ENCODE data around the gene GNG13. TPM values are rescaled to one million over a fixed set of nuclear protein-coding genes. Genes with fewer than 3 reads are reported as not detected.

The GNG13 gene
- total RNA-seq, 1 donor from 2014 or later: not detected

DNA sequence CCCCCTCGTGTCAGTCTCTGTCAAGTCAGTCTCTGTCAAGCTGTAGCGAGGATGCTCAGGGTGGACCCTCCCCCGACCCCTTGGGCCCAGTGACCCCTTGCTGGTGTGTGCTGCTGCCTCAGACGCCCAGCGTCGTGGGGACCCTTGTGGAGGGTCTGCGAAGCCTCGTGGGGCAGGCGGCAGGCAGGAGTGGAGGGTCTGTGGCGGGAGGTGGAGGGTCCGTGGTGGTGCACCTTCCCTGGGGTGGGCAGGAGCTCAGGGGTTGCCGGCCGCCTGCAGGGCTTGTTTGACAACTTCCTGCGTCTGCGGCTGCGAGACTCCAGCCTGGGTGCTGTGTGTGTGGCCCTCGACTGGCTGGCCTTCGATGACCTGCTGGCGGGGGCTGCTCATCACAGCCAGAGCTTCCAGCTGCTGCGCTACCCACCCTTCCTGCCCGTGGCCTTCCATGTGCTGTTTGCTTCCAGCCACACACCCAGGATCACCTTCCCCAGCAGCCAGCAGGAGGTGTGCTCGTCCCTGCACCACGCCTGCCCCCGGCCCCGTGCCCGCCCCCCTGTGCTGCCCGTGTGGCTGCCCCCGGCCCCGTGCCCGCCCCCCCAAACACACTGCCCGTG lies 5.6 kb downstream of the GNG13 start:
- H3K9ac ChIP-seq (ENCODE audit: low read length): no peak overlapping the region
- FAIRE-seq: no peak
- no peak for TF ChIP-seq EZH2 (IDR thresholded peaks at IDR 0.05; ENCODE audit: insufficient read depth, low read length)
- TF ChIP-seq, protein P1, sequence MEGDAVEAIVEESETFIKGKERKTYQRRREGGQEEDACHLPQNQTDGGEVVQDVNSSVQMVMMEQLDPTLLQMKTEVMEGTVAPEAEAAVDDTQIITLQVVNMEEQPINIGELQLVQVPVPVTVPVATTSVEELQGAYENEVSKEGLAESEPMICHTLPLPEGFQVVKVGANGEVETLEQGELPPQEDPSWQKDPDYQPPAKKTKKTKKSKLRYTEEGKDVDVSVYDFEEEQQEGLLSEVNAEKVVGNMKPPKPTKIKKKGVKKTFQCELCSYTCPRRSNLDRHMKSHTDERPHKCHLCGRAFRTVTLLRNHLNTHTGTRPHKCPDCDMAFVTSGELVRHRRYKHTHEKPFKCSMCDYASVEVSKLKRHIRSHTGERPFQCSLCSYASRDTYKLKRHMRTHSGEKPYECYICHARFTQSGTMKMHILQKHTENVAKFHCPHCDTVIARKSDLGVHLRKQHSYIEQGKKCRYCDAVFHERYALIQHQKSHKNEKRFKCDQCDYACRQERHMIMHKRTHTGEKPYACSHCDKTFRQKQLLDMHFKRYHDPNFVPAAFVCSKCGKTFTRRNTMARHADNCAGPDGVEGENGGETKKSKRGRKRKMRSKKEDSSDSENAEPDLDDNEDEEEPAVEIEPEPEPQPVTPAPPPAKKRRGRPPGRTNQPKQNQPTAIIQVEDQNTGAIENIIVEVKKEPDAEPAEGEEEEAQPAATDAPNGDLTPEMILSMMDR (IDR thresholded peaks at IDR 0.05; ENCODE audit: insufficient read depth, low read depth, low read length): no peak

DNA sequence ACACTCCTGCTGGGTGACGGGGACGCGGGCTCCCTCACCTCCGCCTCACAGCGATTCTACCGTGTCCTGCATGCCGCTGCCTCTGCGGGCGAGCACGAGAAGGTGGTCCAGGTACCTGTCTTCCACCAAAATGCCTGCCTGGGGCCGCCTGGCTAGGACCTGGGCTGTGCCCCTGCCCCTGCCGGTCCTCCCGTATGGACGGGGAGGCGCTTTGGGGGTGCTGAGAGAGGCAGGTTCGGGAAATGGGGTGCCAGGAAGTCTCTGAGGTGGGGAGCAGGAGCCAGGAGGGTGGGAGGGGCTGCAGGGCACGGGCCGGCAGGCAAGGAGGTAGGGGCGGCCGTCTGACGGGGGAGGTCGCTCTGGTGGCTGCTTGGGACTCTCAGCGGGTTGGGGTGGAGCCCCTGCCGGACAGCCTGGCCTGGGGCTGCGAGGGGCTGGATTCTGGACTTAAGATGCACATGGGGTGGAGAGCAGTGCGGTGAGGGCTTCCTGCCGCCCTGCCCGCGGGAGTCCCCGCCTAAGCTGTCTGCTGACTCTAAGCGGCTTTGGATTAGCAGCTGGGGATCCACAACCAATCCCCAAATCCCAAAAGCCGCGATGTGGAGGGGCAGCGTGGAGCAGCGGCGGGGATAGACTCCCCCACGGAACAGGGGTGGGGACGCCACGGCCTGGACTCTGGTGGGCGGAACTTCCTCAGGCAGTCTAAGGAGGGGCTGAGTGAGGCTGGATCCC lies 6.3 kb downstream of the GNG13 start:
- Histone ChIP-seq H3K27me3 (ENCODE audit: insufficient read depth, low read length) (peaks cover 2% of the 10 kb centered on the region), H3K9me3 (ENCODE audit: insufficient read depth, low read depth, low read length) (no peaks in the 10 kb centered on the region), H3K4me3 (ENCODE audit: insufficient read depth, low read depth, low read length) (no peak overlapping the region), H3K9ac (ENCODE audit: low read length) (no peak overlapping the region), H3K27ac (ENCODE audit: low read depth, low read length) (no peak overlapping the region), H3K79me2 (ENCODE audit: insufficient read depth, low read length) (peaks cover 12% of the 10 kb centered on the region), H2AFZ (ENCODE audit: low read depth, low read length) (no peak overlapping the region), H3K4me2 (ENCODE audit: low read length) (no peak overlapping the region), H3K4me1 (ENCODE audit: insufficient read depth, low read length) (peaks cover 4% of the 10 kb centered on the region), H4K20me1 (ENCODE audit: insufficient read depth, low read length) (peaks cover 8% of the 10 kb centered on the region), H3K36me3 (ENCODE audit: insufficient read depth, low read length) (no peaks in the 10 kb centered on the region)
- no peak for TF ChIP-seq EZH2 (IDR thresholded peaks at IDR 0.05; ENCODE audit: insufficient read depth, low read length)
- TF ChIP-seq, protein P1 (IDR thresholded peaks at IDR 0.05; ENCODE audit: insufficient read depth, low read depth, low read length): no peak
- no peaks in the 10 kb centered on the region for H3K27me3 Mint-ChIP-seq (ENCODE audit: low read depth, unreplicated experiment)
- no peak overlapping the region for H3K4me3 Mint-ChIP-seq (ENCODE audit: unreplicated experiment)
- H3K9me3 Mint-ChIP-seq (ENCODE audit: unreplicated experiment): no peaks in the 10 kb centered on the region
- H3K4me1 Mint-ChIP-seq (ENCODE audit: low read depth, unreplicated experiment): no peaks in the 10 kb centered on the region
- no peak for DNase-seq (ENCODE audit: low read depth)
- H3K36me3 Mint-ChIP-seq (ENCODE audit: low read depth, unreplicated experiment): peaks cover 10% of the 10 kb centered on the region
- no peak overlapping the region for H3K27ac Mint-ChIP-seq (ENCODE audit: unreplicated experiment)
- FAIRE-seq: no peak

More for the DNA sequence above, 5.6 kb downstream of the GNG13 start:
- H3K27ac Mint-ChIP-seq (ENCODE audit: unreplicated experiment): no peak overlapping the region
- Histone ChIP-seq H3K9me3 (ENCODE audit: insufficient read depth, low read depth, low read length) (no peaks in the 10 kb centered on the region), H4K20me1 (ENCODE audit: insufficient read depth, low read length) (peaks cover 6% of the 10 kb centered on the region), H3K79me2 (ENCODE audit: insufficient read depth, low read length) (peaks cover 5% of the 10 kb centered on the region), H2AFZ (ENCODE audit: low read depth, low read length) (no peak overlapping the region), H3K36me3 (ENCODE audit: insufficient read depth, low read length) (no peaks in the 10 kb centered on the region), H3K27ac (ENCODE audit: low read depth, low read length) (no peak overlapping the region), H3K4me2 (ENCODE audit: low read length) (no peak overlapping the region), H3K4me3 (ENCODE audit: insufficient read depth, low read depth, low read length) (no peak overlapping the region), H3K4me1 (ENCODE audit: insufficient read depth, low read length) (no peaks in the 10 kb centered on the region), H3K27me3 (ENCODE audit: insufficient read depth, low read length) (peaks cover 6% of the 10 kb centered on the region)
- H3K9me3 Mint-ChIP-seq (ENCODE audit: unreplicated experiment): no peaks in the 10 kb centered on the region
- H3K36me3 Mint-ChIP-seq (ENCODE audit: low read depth, unreplicated experiment): peaks cover 10% of the 10 kb centered on the region
- no peaks in the 10 kb centered on the region for H3K27me3 Mint-ChIP-seq (ENCODE audit: low read depth, unreplicated experiment)
- no peaks in the 10 kb centered on the region for H3K4me1 Mint-ChIP-seq (ENCODE audit: low read depth, unreplicated experiment)
- no peak overlapping the region for H3K4me3 Mint-ChIP-seq (ENCODE audit: unreplicated experiment)
- DNase-seq (ENCODE audit: low read depth): no peak

DNA sequence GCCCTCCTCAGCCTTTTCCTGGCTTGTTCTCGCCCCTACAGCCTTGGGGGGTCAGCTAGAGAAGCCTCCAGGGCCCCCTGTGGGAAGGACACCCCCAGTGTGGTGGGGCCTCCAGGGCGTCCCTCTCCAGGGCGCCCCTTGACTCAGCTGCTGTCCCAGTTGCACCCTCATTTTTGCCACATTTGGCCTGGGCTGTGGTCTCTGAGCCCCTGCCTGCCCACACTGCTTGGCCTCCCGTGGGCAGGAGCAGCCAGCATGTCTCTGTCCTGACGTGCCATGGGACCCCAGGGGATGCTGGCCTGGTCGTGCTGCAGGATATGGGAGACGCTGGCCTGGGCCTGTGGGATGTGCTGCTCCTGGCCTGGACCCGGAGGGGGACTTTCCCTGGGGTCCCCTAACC lies 7.1 kb downstream of the GNG13 start:
- Histone ChIP-seq H3K9ac (ENCODE audit: low read length) (no peak overlapping the region), H3K4me2 (ENCODE audit: low read length) (no peak overlapping the region), H3K4me3 (ENCODE audit: insufficient read depth, low read depth, low read length) (no peak overlapping the region), H3K36me3 (ENCODE audit: insufficient read depth, low read length) (no peaks in the 10 kb centered on the region), H3K9me3 (ENCODE audit: insufficient read depth, low read depth, low read length) (no peaks in the 10 kb centered on the region), H4K20me1 (ENCODE audit: insufficient read depth, low read length) (peaks cover 4% of the 10 kb centered on the region), H3K79me2 (ENCODE audit: insufficient read depth, low read length) (peaks cover 20% of the 10 kb centered on the region), H3K27me3 (ENCODE audit: insufficient read depth, low read length) (no peaks in the 10 kb centered on the region), H2AFZ (ENCODE audit: low read depth, low read length) (no peak overlapping the region), H3K27ac (ENCODE audit: low read depth, low read length) (no peak overlapping the region), H3K4me1 (ENCODE audit: insufficient read depth, low read length) (peaks cover 4% of the 10 kb centered on the region)
- Mint-ChIP-seq H3K4me1 (ENCODE audit: low read depth, unreplicated experiment) (no peaks in the 10 kb centered on the region), H3K4me3 (ENCODE audit: unreplicated experiment) (no peak overlapping the region), H3K27me3 (ENCODE audit: low read depth, unreplicated experiment) (no peaks in the 10 kb centered on the region), H3K36me3 (ENCODE audit: low read depth, unreplicated experiment) (peaks cover 10% of the 10 kb centered on the region), H3K9me3 (ENCODE audit: unreplicated experiment) (no peaks in the 10 kb centered on the region), H3K27ac (ENCODE audit: unreplicated experiment) (no peak overlapping the region)
- TF ChIP-seq, protein P1 (IDR thresholded peaks at IDR 0.05; ENCODE audit: insufficient read depth, low read depth, low read length): no peak
- TF ChIP-seq EZH2 (IDR thresholded peaks at IDR 0.05; ENCODE audit: insufficient read depth, low read length): no peak
- no peak for FAIRE-seq
- no peak for DNase-seq (ENCODE audit: low read depth)

Measured in astrocyte (in vitro differentiated cells and primary cell).